K562 (cell line): ENCODE measurements around the gene MXRA7. TPM values are rescaled to one million over a fixed set of nuclear protein-coding genes. Genes with fewer than 3 reads are reported as not detected.

Source experiments
- ATAC-seq: fragments of 200-7000 bp; cut with Tn5 transposase; 3 replicates; pipeline ENCODE4 v1.9.1; 2020; ENCODE audit warnings: moderate library complexity
- BruUV-seq: library from RNA; stranded (reverse); fragments of 400-500 nt; replicated peaks from 2 replicates; lab custom pipeline; 2021; lab: Mats Ljungman, UMichigan
- CTCF ChIA-PET: fragments of 300-600 bp; formaldehyde crosslinking; extraction: SDS; loops from one replicate; lab custom pipeline; 2021; ENCODE audit warnings: low intra/inter-chr PET ratio; lab: Yijun Ruan, JAX
- POLR2A ChIA-PET: fragments of 300-600, 350-650 bp; sonication (Branson Sonifier 250); formaldehyde crosslinking; extraction: SDS; loops from one replicate; lab custom pipeline; 2021; ENCODE audit warnings: antibody characterized with exemption, inconsistent platforms; lab: Yijun Ruan, JAX
- DNase-seq, 4 experiments: peaks; one replicate each; pipeline versions ENCODE4 v3.0.0 to v3.0.0-alpha.2; 2011 to 2018; ENCODE audit warnings: low spot score in 3 of 4, mixed read lengths in 3 of 4; ENCODE audit errors: extremely low read depth in 1 of 4
- FAIRE-seq: peaks from 2 replicates; lab custom pipeline; 2011; peaks lifted over from hg19 to GRCh38; lab: Jason Lieb, UNC
- H2AFZ ChIP-seq: 2 replicates; pipeline ENCODE4 v1.6.0; 2011; ENCODE audit warnings: low read depth, low read length, control low read depth, inconsistent platforms
- H3K27ac ChIP-seq: fragments of 200-600 bp; 3 replicates; pipeline ENCODE4 v1.8.0; 2011; ENCODE audit warnings: low read depth, mild to moderate bottlenecking, control low read depth, inconsistent platforms, low read length, moderate library complexity, mixed read lengths; ENCODE audit errors: extremely low read depth
- H3K27me3 ChIP-seq, 2 experiments: fragments of 300-600 bp in 1 of 2; 2 replicates in 1 of 2; 3 replicates in 1 of 2; pipeline versions ENCODE4 v1.6.0 to v1.8.0; 2011; ENCODE audit warnings: inconsistent platforms in 2 of 2, low read length in 2 of 2, mild to moderate bottlenecking in 1 of 2, mixed read lengths in 1 of 2, moderate library complexity in 1 of 2; ENCODE audit not compliant: control insufficient read depth in 2 of 2, insufficient read depth in 2 of 2
- H3K36me3 ChIP-seq: fragments of 300-600 bp; 3 replicates; pipeline ENCODE4 v1.8.0; 2011; ENCODE audit warnings: mild to moderate bottlenecking, low read length, inconsistent platforms; ENCODE audit not compliant: control insufficient read depth, insufficient read depth
- H3K4me1 ChIP-seq, 2 experiments: fragments of 200-600 bp in 1 of 2; replicated peaks in 1 of 2; 2 replicates in 1 of 2; 3 replicates in 1 of 2; pipeline versions ENCODE4 v1.5.1 to v1.8.0; 2011; ENCODE audit warnings: inconsistent platforms in 2 of 2, low read length in 2 of 2, mild to moderate bottlenecking in 1 of 2, mixed read lengths in 1 of 2, moderate library complexity in 1 of 2; ENCODE audit not compliant: control insufficient read depth in 2 of 2, insufficient read depth in 2 of 2
- H3K4me2 ChIP-seq: 2 replicates; pipeline ENCODE4 v1.6.1; 2011; ENCODE audit warnings: low read length, control low read depth, inconsistent platforms, mixed read lengths; ENCODE audit not compliant: insufficient read depth
- H3K4me3 ChIP-seq: fragments of 200-600 bp; sonication (generic), shearing (Covaris generic); 2 replicates; pipeline ENCODE4 v1.5.1; 2016; ENCODE audit warnings: control low read depth, inconsistent platforms
- H3K79me2 ChIP-seq: fragments of 200-600 bp; 3 replicates; pipeline ENCODE4 v1.8.0; 2011; ENCODE audit warnings: low read length, inconsistent platforms; ENCODE audit not compliant: control insufficient read depth, insufficient read depth
- H3K9ac ChIP-seq, 2 experiments: 2 replicates each; pipeline versions ENCODE4 v1.6.0 to v1.6.1; 2011; ENCODE audit warnings: low read depth in 2 of 2, low read length in 2 of 2, control low read depth in 1 of 2, inconsistent platforms in 1 of 2, mild to moderate bottlenecking in 1 of 2, mixed read lengths in 1 of 2; ENCODE audit not compliant: insufficient read depth in 1 of 2
- H3K9me1 ChIP-seq: one replicate; pipeline ENCODE4 v1.6.0; 2011; ENCODE audit warnings: inconsistent platforms, mild to moderate bottlenecking, low read length, moderate library complexity; ENCODE audit not compliant: control insufficient read depth, insufficient read depth
- H3K9me3 ChIP-seq: replicated peaks from 2 replicates; pipeline ENCODE4 v1.5.1; 2011; ENCODE audit warnings: low read depth, low read length, inconsistent platforms; ENCODE audit not compliant: control insufficient read depth, insufficient read depth
- H4K20me1 ChIP-seq: replicated peaks from 2 replicates; pipeline ENCODE4 v1.6.1; 2011; ENCODE audit warnings: low read length, inconsistent platforms, mixed read lengths; ENCODE audit not compliant: control insufficient read depth, insufficient read depth
- ARID3A ChIP-seq: IDR thresholded peaks from 2 replicates; pipeline ENCODE4 v1.6.1; 2012; ENCODE audit warnings: low read depth, low read length, improper control_type of control experiment, borderline replicate concordance
- ATF2 ChIP-seq: sonication (generic); formaldehyde crosslinking; IDR thresholded peaks from 2 replicates; pipeline ENCODE4 v1.8.1; 2022; ENCODE audit warnings: missing genetic modification reagents
- CREB1 ChIP-seq, 2 experiments: sonication (generic) in 1 of 2; formaldehyde crosslinking in 1 of 2; IDR thresholded peaks; 2 replicates each; pipeline versions ENCODE4 v1.6.1 to v1.8.0; 2012 to 2022; ENCODE audit warnings: inconsistent platforms in 1 of 2, mild to moderate bottlenecking in 1 of 2, missing genetic modification reagents in 1 of 2, moderate library complexity in 1 of 2
- CXXC5 ChIP-seq: fragments of 250-450 bp; sonication (Bioruptor Pico); IDR thresholded peaks from 2 replicates; pipeline ENCODE4 v1.8.0; 2022; ENCODE audit warnings: inconsistent platforms, mild to moderate bottlenecking, moderate library complexity
- FOXJ3 ChIP-seq: sonication (generic); formaldehyde crosslinking; IDR thresholded peaks from 2 replicates; pipeline ENCODE4 v1.4.0; 2020; ENCODE audit warnings: mild to moderate bottlenecking, missing genetic modification reagents
- HIVEP1 ChIP-seq: fragments of 250-450 bp; sonication (Bioruptor Pico); IDR thresholded peaks from 2 replicates; pipeline ENCODE4 v1.4.0; 2020; ENCODE audit warnings: mild to moderate bottlenecking
- HNRNPL ChIP-seq: fragments of 200-400 bp; formaldehyde crosslinking; IDR thresholded peaks from 2 replicates; pipeline ENCODE4 v1.6.1; 2017; ENCODE audit warnings: low read depth, mild to moderate bottlenecking, low read length
- HNRNPUL1 ChIP-seq: fragments of 200-400 bp; formaldehyde crosslinking; IDR thresholded peaks from 2 replicates; pipeline ENCODE4 v1.6.1; 2017; ENCODE audit warnings: low read length
- IRF1 ChIP-seq: sonication (generic); formaldehyde crosslinking; IDR thresholded peaks from 2 replicates; pipeline ENCODE4 v1.8.0; 2022; ENCODE audit warnings: missing genetic modification reagents, mild to moderate bottlenecking, borderline replicate concordance
- JUN ChIP-seq, 2 experiments: sonication (generic) in 1 of 2; formaldehyde crosslinking in 1 of 2; IDR thresholded peaks; 2 replicates each; pipeline versions ENCODE4 v1.6.1 to v1.8.0; 2012 to 2022; ENCODE audit warnings: borderline replicate concordance in 2 of 2, mild to moderate bottlenecking in 2 of 2, improper control_type of control experiment in 1 of 2, low read depth in 1 of 2, low read length in 1 of 2, missing genetic modification reagents in 1 of 2
- MTA2 ChIP-seq: fragments of 450-650 bp; IDR thresholded peaks from 2 replicates; pipeline ENCODE4 v1.6.1; 2016; ENCODE audit warnings: low read depth
- SIX5 ChIP-seq, 2 experiments: IDR thresholded peaks; 2 replicates each; pipeline ENCODE4 v1.6.1; 2011; ENCODE audit warnings: low read length in 2 of 2, borderline replicate concordance in 1 of 2, low read depth in 1 of 2, mild to moderate bottlenecking in 1 of 2, moderate library complexity in 1 of 2; ENCODE audit not compliant: insufficient read depth in 1 of 2
- TCF7L2 ChIP-seq: fragments of 150-350 bp; IDR thresholded peaks from 2 replicates; pipeline ENCODE4 v1.6.1; 2016; ENCODE audit warnings: low read depth, mild to moderate bottlenecking, low read length, moderate library complexity
- ZNF212 ChIP-seq: fragments of 450-650 bp; formaldehyde crosslinking; IDR thresholded peaks from 2 replicates; pipeline ENCODE4 v1.4.0; 2020; ENCODE audit warnings: mild to moderate bottlenecking
- ZNF263 ChIP-seq: sonication (generic); formaldehyde crosslinking; IDR thresholded peaks from 2 replicates; pipeline ENCODE4 v1.8.0; 2022; ENCODE audit warnings: mild to moderate bottlenecking, missing genetic modification reagents, borderline replicate concordance
- WGBS: fragments of 100-300 bp; shearing (Covaris generic); methylation state at CpG from one replicate; pipeline ENCODE4 v1.1.6; 2016; ENCODE audit warnings: low coverage, mixed read lengths; ENCODE audit not compliant: insufficient coverage; ENCODE audit errors: missing lambda C conversion rate; 5-methylcytosine and 5-hydroxymethylcytosine counted together
- in situ Hi-C: fragments of 300-500 bp; cut with MboI; formaldehyde crosslinking; loops from 4 replicates; pipeline ENCODE4 v1.15.0; 2018; ENCODE audit warnings: inconsistent platforms, mixed read lengths
- intact Hi-C: fragments of 100-400 bp; cut with micrococcal nuclease; formaldehyde crosslinking; loops from 2 replicates; pipeline ENCODE4 v1.14.2; 2022
- polyA plus RNA-seq, 8 experiments: library from polyadenylated mRNA; depleted of rRNA in 4 of 8; stranded (reverse) in 5 of 8; unstranded in 3 of 8; fragments of >200 nt; fragmentation: Nextera tagmentation in 2 of 8; fragmentation: Illumina TruSeq in 1 of 8; extraction: Ambion mirVana in 2 of 8; extraction: Trizol in 1 of 8; gene quantifications; 2 replicates each; pipeline versions ENCODE4 v1.2.1 to v1.2.3, GENCODE V29; 2011 to 2014; ENCODE audit warnings: inconsistent platforms in 1 of 8, missing spikeins in 1 of 8
- total RNA-seq, 7 experiments: library from RNA; depleted of rRNA in 6 of 7; stranded (reverse); fragments of >200 nt in 6 of 7; fragmentation: Illumina TruSeq in 2 of 7; extraction: Trizol in 2 of 7; gene quantifications; 2 replicates each; pipeline versions ENCODE4 v1.2.1 to v1.2.3, GENCODE V29; 2011 to 2021; ENCODE audit warnings: low replicate concordance in 1 of 7

Gene MXRA7
- total and polyA plus RNA-seq, 9 of the 15 experiments (the other 6 are each of a cell fraction or from before 2014, with no cell fraction given), result 2.6 to 38.4 (median 14.3) TPM

GRCh38 chr17:76689859-76690258 lies 20.9 kb downstream of the MXRA7 start (continued):
- TF ChIP-seq HNRNPL, result no peak
- TF ChIP-seq IRF1 (CRISPR knock-in tag), result no peak
- TF ChIP-seq JUN (IDR thresholded peaks at IDR 0.05; ENCODE audit: borderline replicate concordance, low read depth, low read length), result no peak
- TF ChIP-seq JUN (CRISPR knock-in tag; IDR thresholded peaks at IDR 0.05; ENCODE audit: borderline replicate concordance), result no peak
- TF ChIP-seq CXXC5 (CRISPR knock-in tag), result peak; percentile 43; the same call in 1 of the 2 replicates
- TF ChIP-seq ZNF263 (CRISPR knock-in tag), result no peak

- POLR2A ChIA-PET, result no interaction called here
- peaks cover 8 to 45% of the 10 kb centered on the region in 2 experiments; a peak in 3 of 5 replicates for H3K4me1 ChIP-seq
- TF ChIP-seq ZNF212 (CRISPR knock-in tag) (no peak), HIVEP1 (CRISPR knock-in tag) (no peak), SIX5 (IDR thresholded peaks at IDR 0.05; ENCODE audit: borderline replicate concordance in 1 of 2, insufficient read depth in 1 of 2, low read depth in 1 of 2, low read length in 2 of 2) (no peak), FOXJ3 (CRISPR knock-in tag) (no peak), TCF7L2 (no peak), ARID3A (no peak), HNRNPUL1 (no peak), CREB1 (IDR thresholded peaks at IDR 0.05) (no peak), CREB1 (CRISPR knock-in tag; IDR thresholded peaks at IDR 0.05) (no peak), ATF2 (CRISPR knock-in tag) (no peak), MTA2 (no peak)
- H3K9me3 ChIP-seq, result no peaks in the 10 kb centered on the region
- no peak overlapping the region for H3K27ac ChIP-seq
- no peaks in the 10 kb centered on the region for H3K27me3 ChIP-seq
- ATAC-seq (0 out of 3 replicates have a peak, but pooled peaks have one; percentile 12), DNase-seq (no peak), FAIRE-seq (no peak)
- H3K79me2 ChIP-seq, result no peaks in the 10 kb centered on the region
- peak overlapping the region in 1 of 2 experiments; percentile 36; a peak in 1 of 4 replicates for H3K9ac ChIP-seq
- CTCF ChIA-PET, result interaction anchor here (0.6 kb wide), 1 partner anchor 38 kb away, joined by 3 read pairs; the partner anchor contains the start of gene JMJD6
- 75% methylated on average over 5 of the region's 11 CpGs for WGBS
- H3K4me2 ChIP-seq, result no peak overlapping the region
- no peaks in the 10 kb centered on the region for H3K9me1 ChIP-seq
- in situ Hi-C loops (no loop called here), intact Hi-C loops (no loop called here)
- no peaks in the 10 kb centered on the region; the same call in 1 of the 2 replicates for H4K20me1 ChIP-seq
- no peak overlapping the region for H3K4me3 ChIP-seq
- no peak overlapping the region for H2AFZ ChIP-seq
- BruUV-seq, result no TSS peak
- H3K36me3 ChIP-seq, result no peaks in the 10 kb centered on the region
Observed at GRCh38 chr17:76688165-76688622, 22.6 kb downstream of the MXRA7 start.
